NCI-H2029 (cell line): ENCODE data around the gene MRRF.

Experiments used
- DNase-seq: peaks from one replicate; lab custom pipeline; 2025; lab: John Stamatoyannopoulos, UW

The MRRF gene

GRCh38 chr9:122333169-122333808 lies 68.6 kb downstream of the MRRF start:
- DNase-seq, result no peak

- DNase-seq, result no peak
These were observed 70.2 kb downstream of the MRRF start for GRCh38 chr9:122334916-122335315.

GRCh38 chr9:122336189-122336588 lies 71.5 kb downstream of the MRRF start:
- DNase-seq, result no peak

- no peak for DNase-seq
These were observed 72.3 kb downstream of the MRRF start for GRCh38 chr9:122336866-122337555.

GRCh38 chr9:122337556-122337929 lies 72.9 kb downstream of the MRRF start:
- no peak for DNase-seq

- DNase-seq, result no peak
These were observed 73.9 kb downstream of the MRRF start for GRCh38 chr9:122338536-122338935.

- DNase-seq, result no peak
These were observed 74.3 kb downstream of the MRRF start for GRCh38 chr9:122338994-122339393.

GRCh38 chr9:122339579-122339978 lies 74.9 kb downstream of the MRRF start:
- DNase-seq, result no peak

- no peak for DNase-seq
These were observed 75.5 kb downstream of the MRRF start for GRCh38 chr9:122340161-122340560.

- no peak for DNase-seq
These were observed 77.8 kb downstream of the MRRF start for GRCh38 chr9:122342323-122343050.

- DNase-seq, result no peak
These were observed 82.0 kb downstream of the MRRF start for GRCh38 chr9:122346478-122347347.

GRCh38 chr9:122347348-122348287 lies 82.9 kb downstream of the MRRF start:
- no peak for DNase-seq

GRCh38 chr9:122348288-122348777 lies 83.7 kb downstream of the MRRF start:
- no peak for DNase-seq

GRCh38 chr9:122348791-122349190 lies 84.1 kb downstream of the MRRF start:
- DNase-seq, result no peak

GRCh38 chr9:122349201-122349600 lies 84.5 kb downstream of the MRRF start:
- DNase-seq, result no peak

- peak; percentile 14 for DNase-seq
These were observed 86.1 kb downstream of the MRRF start for GRCh38 chr9:122350577-122351355.

- no peak for DNase-seq
These were observed 90.0 kb downstream of the MRRF start for GRCh38 chr9:122354536-122355199.

- DNase-seq, result no peak
These were observed 90.7 kb downstream of the MRRF start for GRCh38 chr9:122355336-122355875.

- DNase-seq, result no peak
These were observed 91.9 kb downstream of the MRRF start for GRCh38 chr9:122356627-122357026.
